OCI-LY7 (cell line): ENCODE measurements around the gene TNS3.

ENCODE experiments used
- CTCF ChIP-seq: fragments of 200-600 bp; sonication (generic); conservative IDR thresholded peaks from 2 replicates; pipeline ENCODE4 v1.5.1; 2014; ENCODE audit warnings: mild to moderate bottlenecking, antibody characterized with exemption, low read length, moderate library complexity, mixed read lengths
- EZH2phosphoT487 ChIP-seq: fragments of 200-600 bp; sonication (generic); IDR thresholded peaks from 2 replicates; pipeline ENCODE4 v1.6.1; 2018; ENCODE audit warnings: low read depth, borderline replicate concordance, mild to moderate bottlenecking, mixed run types, antibody characterized with exemption, low read length, moderate library complexity, mixed read lengths

- no peak for TF ChIP-seq CTCF
- no peak for TF ChIP-seq EZH2phosphoT487
Measured at GRCh38 chr7:47455872-47456185, 126.1 kb downstream of the TNS3 start.
